NCI-H146 treated with DMSO at 0.1 percent for 48 hours (cell line): ENCODE data around the gene RTF1.

Source experiments
- DNase-seq: peaks from one replicate; lab custom pipeline; 2025; ENCODE audit not compliant: unreplicated experiment; lab: John Stamatoyannopoulos, UW

RTF1 gene

GRCh38 chr15:41502795-41503668 lies 86.1 kb downstream of the RTF1 start:
- no peak for DNase-seq

- no peak for DNase-seq
Observed at GRCh38 chr15:41503669-41504010, 86.7 kb downstream of the RTF1 start.

- no peak for DNase-seq
Observed at GRCh38 chr15:41504751-41505492, 88.0 kb downstream of the RTF1 start.

GRCh38 chr15:41505776-41506175 lies 88.9 kb downstream of the RTF1 start:
- no peak for DNase-seq

GRCh38 chr15:41506796-41507341 lies 90.0 kb downstream of the RTF1 start:
- no peak for DNase-seq

GRCh38 chr15:41507820-41508290 lies 91.0 kb downstream of the RTF1 start:
- DNase-seq = no peak

- no peak for DNase-seq
Observed at GRCh38 chr15:41510728-41511127, 93.8 kb downstream of the RTF1 start.

GRCh38 chr15:41511331-41511898 lies 94.5 kb downstream of the RTF1 start:
- DNase-seq = no peak

GRCh38 chr15:41511899-41512369 lies 95.0 kb downstream of the RTF1 start:
- DNase-seq = no peak

GRCh38 chr15:41512512-41512939 lies 95.6 kb downstream of the RTF1 start:
- no peak for DNase-seq

GRCh38 chr15:41512940-41513505 lies 96.1 kb downstream of the RTF1 start:
- no peak for DNase-seq

- no peak for DNase-seq
Observed at GRCh38 chr15:41513506-41514227, 96.8 kb downstream of the RTF1 start, which contains the start of gene LTK. LTK (minus strand) TSS chr15:41513827; CDS start chr15:41513709, 118 bp downstream.

- DNase-seq = no peak
Observed at GRCh38 chr15:41517895-41518449, 101.1 kb downstream of the RTF1 start.

GRCh38 chr15:41520636-41521035 lies 103.7 kb downstream of the RTF1 start:
- no peak for DNase-seq

GRCh38 chr15:41521614-41522013 lies 104.7 kb downstream of the RTF1 start:
- DNase-seq = no peak

GRCh38 chr15:41523097-41523496 lies 106.2 kb downstream of the RTF1 start:
- DNase-seq = no peak

GRCh38 chr15:41530363-41530956 lies 113.6 kb downstream of the RTF1 start:
- no peak for DNase-seq
